Right lobe of liver (tissue), 6 donors: ENCODE results near the gene ESR2. TPM values are rescaled to one million over a fixed set of nuclear protein-coding genes. Genes with fewer than 3 reads are reported as not detected.

Source experiments
- ATAC-seq, 4 donors: fragments of 200-7000 bp; cut with Tn5 transposase; one replicate each; pipeline ENCODE4 v1.9.1; 2020; ENCODE audit warnings: mild to moderate bottlenecking in 4 of 4, moderate library complexity in 4 of 4
- DNase-seq, 3 donors: peaks; one replicate each; pipeline ENCODE4 v3.0.0-alpha.2; 2020
- H3K27ac ChIP-seq, 3 donors: fragments of 200-600 bp; one replicate each; pipeline ENCODE4 v1.8.0; 2022
- H3K27me3 ChIP-seq, 2 donors: fragments of 200-600 bp; one replicate each; pipeline ENCODE4 v1.8.0; 2022
- H3K36me3 ChIP-seq, 4 donors: fragments of 200-600 bp; sonication (generic) in 1 of 4; one replicate each; pipeline versions ENCODE4 v1.5.1 to v1.8.0; 2017 to 2022; ENCODE audit warnings: control low read depth in 1 of 4
- H3K4me1 ChIP-seq, 4 donors: fragments of 200-600 bp; sonication (generic) in 1 of 4; one replicate each; pipeline versions ENCODE4 v1.5.1 to v1.8.0; 2017 to 2022; ENCODE audit warnings: control low read depth in 1 of 4
- H3K4me3 ChIP-seq, 3 donors: fragments of 200-600 bp; one replicate each; pipeline ENCODE4 v1.8.0; 2022
- H3K9me3 ChIP-seq, 4 donors: fragments of 200-600 bp; sonication (generic) in 1 of 4; one replicate each; pipeline versions ENCODE4 v1.5.1 to v1.8.0; 2017 to 2022; ENCODE audit warnings: control low read depth in 1 of 4
- CTCF ChIP-seq, 4 donors: fragments of 200-600 bp in 3 of 4; fragments of 450-650 bp in 1 of 4; IDR thresholded peaks; one replicate each; pipeline versions ENCODE4 v1.5.1 to v1.8.0; 2016 to 2022; ENCODE audit warnings: antibody characterized with exemption in 4 of 4, mild to moderate bottlenecking in 2 of 4
- POLR2A ChIP-seq: fragments of 450-650 bp; IDR thresholded peaks from one replicate; pipeline ENCODE4 v1.6.1; 2017; ENCODE audit warnings: antibody characterized with exemption, mild to moderate bottlenecking
- WGBS: methylation state at CpG from one replicate; pipeline ENCODE4 v1.1.6; 2018; ENCODE audit warnings: low coverage, low lambda C conversion rate; ENCODE audit not compliant: insufficient coverage; ENCODE audit errors: missing lambda C conversion rate; 5-methylcytosine and 5-hydroxymethylcytosine counted together
- intact Hi-C, 2 donors: fragments of 100-400 bp; cut with DNase I; formaldehyde crosslinking; loops; one replicate each; pipeline versions ENCODE4 v1.11.2 to v1.14.1; 2022
- total RNA-seq, 6 experiments: library from RNA; depleted of rRNA in 2 of 6; stranded (reverse); fragments of >200 nt in 2 of 6; fragmentation: NEBNext Ultra II Directional in 3 of 6; extraction: Animal tissue kit (Norgen Biotek cat#: 25700) in 3 of 6; gene quantifications; one replicate each; pipeline versions ENCODE4 v1.1.0 to v1.2.4, GENCODE V29; 2016 to 2023
- donor health status: DM: no; HTN: yes; CAD: no.
- donor health status: DM: no; HTN: no; CAD: no.
- donor health status: DM: no; HTN: no; CAD: no.
- donor health status: DM: no; HTN: yes; CAD: no.
- donor health status: DM: no; HTN: yes; CAD: no.

Gene ESR2
- total RNA-seq, 6 experiments from 2014 or later = 0.04 TPM; not detected in 5

DNA sequence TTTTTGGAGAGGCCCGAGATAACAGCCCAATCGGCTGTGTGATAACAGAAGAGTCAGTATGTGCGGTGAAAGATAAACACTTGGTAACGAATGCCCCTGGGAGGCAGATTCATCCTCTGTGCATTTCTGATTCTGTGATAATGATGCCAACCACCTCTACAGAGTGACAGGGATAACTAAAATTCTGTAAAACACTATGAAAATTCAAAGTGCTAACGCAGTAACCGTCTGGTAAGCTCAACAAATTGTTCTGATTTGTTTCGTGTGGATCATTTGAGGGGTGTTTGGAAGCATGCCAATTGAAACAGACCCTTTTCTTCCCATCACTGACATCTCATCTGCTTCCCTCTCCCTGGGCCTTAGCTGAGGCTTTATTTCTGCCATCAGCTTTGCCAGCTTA lies 76.3 kb downstream of the ESR2 start:
- intact Hi-C loops = no loop called here
- no peaks in the 10 kb centered on the region for H3K27me3 ChIP-seq
- 75% methylated on average over 7 of the region's 7 CpGs for WGBS
- no peaks in the 10 kb centered on the region for H3K4me1 ChIP-seq
- TF ChIP-seq CTCF (IDR thresholded peaks at IDR 0.05) = no peak
- TF ChIP-seq POLR2A = no peak
- DNase-seq = no peak
- H3K27ac ChIP-seq = no peak overlapping the region
- peaks cover 10 to 97% (median 59%) of the 10 kb centered on the region in 4 donors for H3K36me3 ChIP-seq
- H3K4me3 ChIP-seq = no peak overlapping the region
- H3K9me3 ChIP-seq = no peaks in the 10 kb centered on the region
- ATAC-seq = no peak

DNA sequence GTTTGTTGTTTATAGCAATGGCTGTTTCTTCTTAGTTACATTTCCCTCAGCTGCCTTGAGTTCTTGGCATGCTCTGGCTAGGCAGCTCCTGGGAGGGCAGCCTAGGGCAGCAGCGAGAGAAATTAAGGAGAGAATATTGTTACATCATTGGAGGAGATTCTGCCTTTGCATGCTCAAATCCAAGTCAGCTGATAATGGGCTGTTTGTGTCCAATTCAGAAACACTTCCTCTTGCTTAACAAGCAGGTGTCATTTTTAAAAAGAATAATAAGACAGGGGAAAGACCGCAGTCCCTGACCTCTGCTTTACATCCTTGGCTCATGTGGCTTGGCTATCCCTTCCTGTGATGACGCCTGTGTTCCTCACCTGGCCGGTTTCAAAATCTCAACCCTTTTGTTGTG lies 76.9 kb downstream of the ESR2 start:
- no peak for DNase-seq
- intact Hi-C loops = no loop called here
- no peak for ATAC-seq
- WGBS = 69% methylated on average over 4 of the region's 4 CpGs
- no peak overlapping the region for H3K4me3 ChIP-seq
- H3K27me3 ChIP-seq = no peaks in the 10 kb centered on the region
- H3K9me3 ChIP-seq = no peaks in the 10 kb centered on the region
- TF ChIP-seq CTCF (IDR thresholded peaks at IDR 0.05) = no peak
- TF ChIP-seq POLR2A = no peak
- no peak overlapping the region for H3K27ac ChIP-seq
- H3K4me1 ChIP-seq = no peaks in the 10 kb centered on the region
- peaks cover 10 to 98% (median 58%) of the 10 kb centered on the region in 4 donors for H3K36me3 ChIP-seq

DNA sequence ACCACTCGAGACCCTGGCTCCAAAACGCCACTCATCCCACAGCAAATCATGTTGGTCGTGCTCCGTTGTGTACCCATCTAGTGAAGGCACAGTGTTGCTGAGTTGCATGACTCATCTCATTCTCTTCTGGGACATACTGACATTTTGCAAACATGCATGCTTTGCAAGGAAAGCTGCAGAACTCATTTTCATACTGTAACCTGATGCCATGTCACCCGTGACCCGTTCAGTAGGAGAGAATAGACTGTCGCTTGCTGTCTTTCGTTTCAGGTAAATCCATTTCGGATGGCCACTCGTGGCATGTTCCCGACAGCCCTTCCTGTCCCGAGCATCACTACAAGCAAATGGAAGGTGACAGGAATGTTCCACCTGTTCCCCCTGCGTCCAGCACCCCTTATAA lies 78.2 kb downstream of the ESR2 start:
- intact Hi-C loops = no loop called here
- Histone ChIP-seq H3K4me1 (no peaks in the 10 kb centered on the region), H3K27ac (no peak overlapping the region), H3K4me3 (no peak overlapping the region), H3K9me3 (no peaks in the 10 kb centered on the region), H3K27me3 (no peaks in the 10 kb centered on the region), H3K36me3 (peaks cover 6 to 98% (median 57%) of the 10 kb centered on the region in 4 donors)
- DNase-seq (no peak), ATAC-seq (no peak)
- TF ChIP-seq CTCF (IDR thresholded peaks at IDR 0.05) = no peak
- TF ChIP-seq POLR2A = no peak
- 93% methylated on average over 9 of the region's 13 CpGs for WGBS

GRCh38 chr14:64215274-64215673 lies 78.9 kb downstream of the ESR2 start:
- no peaks in the 10 kb centered on the region for H3K9me3 ChIP-seq
- no peaks in the 10 kb centered on the region for H3K4me1 ChIP-seq
- TF ChIP-seq CTCF (IDR thresholded peaks at IDR 0.05) (no peak), POLR2A (no peak)
- DNase-seq = no peak
- no peaks in the 10 kb centered on the region for H3K27me3 ChIP-seq
- no peak overlapping the region for H3K4me3 ChIP-seq
- ATAC-seq = no peak
- WGBS = 98% methylated on average over 9 of the region's 10 CpGs
- H3K36me3 ChIP-seq = peaks cover 6 to 98% (median 55%) of the 10 kb centered on the region in 4 donors
- intact Hi-C loops = no loop called here
- no peak overlapping the region for H3K27ac ChIP-seq
